Measurements from ENCODE around the gene PYCARD.

DNA sequence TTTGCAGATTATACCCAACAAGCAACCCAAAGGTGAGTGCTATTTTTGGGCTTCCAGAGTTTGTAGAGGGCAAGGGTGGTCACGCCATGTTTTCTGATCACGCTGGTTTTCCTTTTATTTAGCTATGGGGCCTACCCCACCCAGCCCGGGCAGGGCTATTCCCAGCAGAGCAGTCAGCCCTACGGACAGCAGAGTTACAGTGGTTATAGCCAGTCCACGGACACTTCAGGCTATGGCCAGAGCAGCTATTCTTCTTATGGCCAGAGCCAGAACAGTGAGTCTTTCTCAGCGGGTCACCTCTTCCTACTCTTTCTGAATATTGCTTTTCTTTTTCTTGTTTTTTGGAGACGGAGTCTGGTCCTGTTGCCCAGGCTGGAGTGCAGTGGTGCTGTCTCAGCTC lies 20.2 kb downstream of the PYCARD start:
- TF ChIP-seq, protein P1, sequence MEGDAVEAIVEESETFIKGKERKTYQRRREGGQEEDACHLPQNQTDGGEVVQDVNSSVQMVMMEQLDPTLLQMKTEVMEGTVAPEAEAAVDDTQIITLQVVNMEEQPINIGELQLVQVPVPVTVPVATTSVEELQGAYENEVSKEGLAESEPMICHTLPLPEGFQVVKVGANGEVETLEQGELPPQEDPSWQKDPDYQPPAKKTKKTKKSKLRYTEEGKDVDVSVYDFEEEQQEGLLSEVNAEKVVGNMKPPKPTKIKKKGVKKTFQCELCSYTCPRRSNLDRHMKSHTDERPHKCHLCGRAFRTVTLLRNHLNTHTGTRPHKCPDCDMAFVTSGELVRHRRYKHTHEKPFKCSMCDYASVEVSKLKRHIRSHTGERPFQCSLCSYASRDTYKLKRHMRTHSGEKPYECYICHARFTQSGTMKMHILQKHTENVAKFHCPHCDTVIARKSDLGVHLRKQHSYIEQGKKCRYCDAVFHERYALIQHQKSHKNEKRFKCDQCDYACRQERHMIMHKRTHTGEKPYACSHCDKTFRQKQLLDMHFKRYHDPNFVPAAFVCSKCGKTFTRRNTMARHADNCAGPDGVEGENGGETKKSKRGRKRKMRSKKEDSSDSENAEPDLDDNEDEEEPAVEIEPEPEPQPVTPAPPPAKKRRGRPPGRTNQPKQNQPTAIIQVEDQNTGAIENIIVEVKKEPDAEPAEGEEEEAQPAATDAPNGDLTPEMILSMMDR (conservative IDR thresholded peaks at IDR 0.05): no peak
- no peak for TF ChIP-seq ZFX (IDR thresholded peaks at IDR 0.05)
